SH-SY5Y (cell line): ENCODE data around the gene TRIM29.

ENCODE experiments used
- GATA2 ChIP-seq: IDR thresholded peaks from 2 replicates; pipeline ENCODE4 v1.6.1; 2011; ENCODE audit warnings: mild to moderate bottlenecking, low read depth, low read length
- GATA3 ChIP-seq: IDR thresholded peaks from 2 replicates; pipeline ENCODE4 v1.6.1; 2011; ENCODE audit warnings: low read depth, mild to moderate bottlenecking, low read length, moderate library complexity

DNA sequence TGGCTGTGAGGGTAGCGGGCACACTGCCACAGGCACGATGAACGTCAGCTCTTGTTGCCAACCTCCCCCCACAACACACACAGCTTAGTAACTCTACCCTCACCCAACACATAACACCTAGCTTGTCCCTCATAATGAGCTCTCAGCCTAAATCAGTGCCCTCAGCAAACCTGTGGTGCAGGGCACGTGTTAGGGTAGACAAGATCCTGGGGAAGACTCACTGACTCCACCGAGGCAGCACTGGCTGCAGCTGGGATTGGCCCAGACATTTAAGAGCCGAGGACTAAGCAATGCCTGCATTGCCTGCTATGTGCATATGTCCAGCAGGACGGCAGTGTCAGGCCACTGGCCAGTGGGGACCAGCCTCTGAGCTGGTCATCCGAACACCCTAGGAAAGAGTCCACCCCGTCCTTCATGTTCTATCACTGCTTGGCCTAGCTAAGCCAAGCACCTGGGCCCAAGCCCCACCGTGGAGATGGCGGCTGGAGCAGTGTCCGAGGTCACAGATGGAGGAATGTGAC, 32.9 kb upstream of the TRIM29 start:
- TF ChIP-seq GATA2, result no peak
- TF ChIP-seq GATA3, result no peak
